H9 (cell line): ENCODE results near the gene BDNF. TPM values are rescaled to one million over a fixed set of nuclear protein-coding genes. Genes with fewer than 3 reads are reported as not detected.
A peak's percentile ranks its signal among the peaks of the same experiment; 100 is the strongest.
"Not testable (repeated sequence)": the region's sequence is repeated elsewhere in the genome, so short reads cannot be mapped to it uniquely, and the experiment has no call there.

Experiments used
- DNase-seq: peaks from one replicate; pipeline ENCODE4 v3.0.0-alpha.2; 2017
- H2AFZ ChIP-seq: one replicate; pipeline ENCODE4 v1.6.1; 2013; ENCODE audit warnings: mild to moderate bottlenecking, low read length, control low read depth, moderate library complexity
- H2AK5ac ChIP-seq: 2 replicates; pipeline ENCODE4 v1.6.1; 2013; ENCODE audit warnings: low read length, control low read depth, mixed read lengths; ENCODE audit not compliant: insufficient read length
- H2BK120ac ChIP-seq: one replicate; pipeline ENCODE4 v1.6.1; 2013; ENCODE audit warnings: low read depth, mild to moderate bottlenecking, low read length, control low read depth, inconsistent platforms; ENCODE audit not compliant: poor library complexity, severe bottlenecking
- H2BK12ac ChIP-seq: 2 replicates; pipeline ENCODE4 v1.6.1; 2013; ENCODE audit warnings: low read length, control low read depth, mixed read lengths, low read depth; ENCODE audit not compliant: insufficient read length
- H2BK15ac ChIP-seq: 2 replicates; pipeline ENCODE4 v1.6.1; 2013; ENCODE audit warnings: low read depth, low read length, control low read depth
- H2BK20ac ChIP-seq: one replicate; pipeline ENCODE4 v1.6.1; 2013; ENCODE audit warnings: low read depth, mild to moderate bottlenecking, low read length, control low read depth, inconsistent platforms; ENCODE audit not compliant: poor library complexity, severe bottlenecking
- H2BK5ac ChIP-seq: 2 replicates; pipeline ENCODE4 v1.6.1; 2013; ENCODE audit warnings: low read length, control low read depth, mixed read lengths; ENCODE audit not compliant: insufficient read length
- H3K14ac ChIP-seq: 2 replicates; pipeline ENCODE4 v1.6.1; 2013; ENCODE audit warnings: low read length, control low read depth; ENCODE audit not compliant: insufficient read depth
- H3K18ac ChIP-seq: 2 replicates; pipeline ENCODE4 v1.6.1; 2013; ENCODE audit warnings: low read depth, mild to moderate bottlenecking, mixed read lengths, low read length, control low read depth; ENCODE audit not compliant: insufficient read length
- H3K23ac ChIP-seq: 2 replicates; pipeline ENCODE4 v1.6.1; 2013; ENCODE audit warnings: low read length, control low read depth, mixed read lengths, low read depth; ENCODE audit not compliant: insufficient read length
- H3K23me2 ChIP-seq: 2 replicates; pipeline ENCODE4 v1.6.1; 2013; ENCODE audit warnings: low read depth, mild to moderate bottlenecking, mixed read lengths, low read length, control low read depth; ENCODE audit not compliant: insufficient read length, poor library complexity, severe bottlenecking
- H3K27ac ChIP-seq: 2 replicates; pipeline ENCODE4 v1.5.1; 2013; ENCODE audit warnings: low read length, control low read depth, mixed read lengths, low read depth; ENCODE audit not compliant: insufficient read length
- H3K27me3 ChIP-seq: 2 replicates; pipeline ENCODE4 v1.6.1; 2013; ENCODE audit warnings: low read length, control low read depth, inconsistent platforms; ENCODE audit not compliant: insufficient read depth
- H3K4ac ChIP-seq: 2 replicates; pipeline ENCODE4 v1.6.1; 2013; ENCODE audit warnings: low read depth, mild to moderate bottlenecking, control low read depth, inconsistent platforms, low read length, moderate library complexity
- H3K4me1 ChIP-seq: 2 replicates; pipeline ENCODE4 v1.6.1; 2013; ENCODE audit warnings: low read length, control low read depth, inconsistent platforms; ENCODE audit not compliant: insufficient read depth
- H3K4me2 ChIP-seq: 2 replicates; pipeline ENCODE4 v1.6.1; 2013; ENCODE audit warnings: low read length, control low read depth, mixed read lengths; ENCODE audit not compliant: insufficient read length, insufficient read depth
- H3K56ac ChIP-seq: 2 replicates; pipeline ENCODE4 v1.6.1; 2013; ENCODE audit warnings: low read depth, mild to moderate bottlenecking, mixed read lengths, low read length, control low read depth; ENCODE audit not compliant: insufficient read length
- H3K79me1 ChIP-seq: 2 replicates; pipeline ENCODE4 v1.6.1; 2013; ENCODE audit warnings: low read depth, mild to moderate bottlenecking, moderate library complexity, low read length, control low read depth, inconsistent platforms; ENCODE audit not compliant: insufficient read depth, poor library complexity, severe bottlenecking
- H3K79me2 ChIP-seq: 2 replicates; pipeline ENCODE4 v1.6.1; 2013; ENCODE audit warnings: low read length, control low read depth, inconsistent platforms; ENCODE audit not compliant: insufficient read depth
- H3K9ac ChIP-seq: 2 replicates; pipeline ENCODE4 v1.6.1; 2013; ENCODE audit warnings: low read length, control low read depth, mixed read lengths; ENCODE audit not compliant: insufficient read length; ENCODE audit errors: extremely low read depth
- H3K9me3 ChIP-seq: one replicate; pipeline ENCODE4 v1.6.1; 2013; ENCODE audit warnings: low read depth, low read length, inconsistent platforms; ENCODE audit not compliant: control insufficient read depth
- H3T11ph ChIP-seq: one replicate; pipeline ENCODE4 v1.6.1; 2013; ENCODE audit warnings: mild to moderate bottlenecking, low read length, control low read depth, inconsistent platforms
- H4K20me1 ChIP-seq: one replicate; pipeline ENCODE4 v1.6.1; 2013; ENCODE audit not compliant: control insufficient read depth, insufficient read length, insufficient read depth
- H4K5ac ChIP-seq: 2 replicates; pipeline ENCODE4 v1.6.1; 2013; ENCODE audit warnings: low read depth, mild to moderate bottlenecking, mixed read lengths, low read length, control low read depth; ENCODE audit not compliant: insufficient read length
- H4K8ac ChIP-seq: replicated peaks from 2 replicates; pipeline ENCODE4 v1.6.1; 2013; ENCODE audit warnings: low read length, control low read depth, mixed read lengths, low read depth; ENCODE audit not compliant: insufficient read length
- H4K91ac ChIP-seq: 2 replicates; pipeline ENCODE4 v1.6.1; 2013; ENCODE audit warnings: low read depth, mild to moderate bottlenecking, moderate library complexity, mixed read lengths, low read length, control low read depth; ENCODE audit not compliant: insufficient read length
- H3K27ac Mint-ChIP-seq, 3 experiments: 2 replicates in 2 of 3; 3 replicates in 1 of 3; pipeline ENCODE4 v1.8.0; 2020 to 2021; ENCODE audit warnings: mixed read lengths in 3 of 3, mild to moderate bottlenecking in 1 of 3, moderate library complexity in 1 of 3
- H3K27me3 Mint-ChIP-seq: 2 replicates; pipeline ENCODE4 v1.8.0; 2021; ENCODE audit warnings: low read depth, mild to moderate bottlenecking, moderate library complexity, mixed read lengths
- H3K36me3 Mint-ChIP-seq, 3 experiments: 2 replicates in 2 of 3; 3 replicates in 1 of 3; pipeline ENCODE4 v1.8.0; 2020 to 2021; ENCODE audit warnings: low read depth in 3 of 3, mixed read lengths in 3 of 3; ENCODE audit not compliant: insufficient read depth in 1 of 3
- H3K4me1 Mint-ChIP-seq, 2 experiments: 2 replicates each; pipeline ENCODE4 v1.8.0; 2020; ENCODE audit warnings: mixed read lengths in 2 of 2
- H3K4me3 Mint-ChIP-seq, 2 experiments: 2 replicates in 1 of 2; 3 replicates in 1 of 2; pipeline ENCODE4 v1.8.0; 2020 to 2021; ENCODE audit warnings: mild to moderate bottlenecking in 2 of 2, mixed read lengths in 2 of 2, moderate library complexity in 1 of 2
- H3K9me3 Mint-ChIP-seq, 2 experiments: 2 replicates in 1 of 2; 3 replicates in 1 of 2; pipeline ENCODE4 v1.8.0; 2020; ENCODE audit warnings: mild to moderate bottlenecking in 2 of 2, mixed read lengths in 2 of 2, moderate library complexity in 1 of 2
- CTCF ChIP-seq: fragments of 200-600 bp; sonication (generic); conservative IDR thresholded peaks from 3 replicates; pipeline ENCODE4 v1.8.0; 2021; ENCODE audit warnings: antibody characterized with exemption, mild to moderate bottlenecking
- WGBS: extraction: QIAGEN DNeasy Blood & Tissue Kit; methylation state at CpG from one replicate; pipeline ENCODE4 v1.1.7; 2013; ENCODE audit warnings: missing lambda C conversion rate, low lambda C conversion rate, mixed read lengths; ENCODE audit not compliant: insufficient read length; ENCODE audit errors: extremely low coverage; 5-methylcytosine and 5-hydroxymethylcytosine counted together
- total RNA-seq: library from RNA; stranded (reverse); gene quantifications from 2 replicates; pipeline ENCODE4 v1.2.1, GENCODE V29; 2021

The BDNF gene
- total RNA-seq, 1 experiment from 2014 or later, result 2.7 TPM

GRCh38 chr11:27665508-27666101, 34.6 kb downstream of the BDNF start:
- not testable (repeated sequence) for H4K20me1 ChIP-seq

More at GRCh38 chr11:27665508-27666101, 34.6 kb downstream of the BDNF start:
- not testable (repeated sequence) for H3K79me1 ChIP-seq, H3K27me3 ChIP-seq, H2AK5ac ChIP-seq, H3T11ph ChIP-seq, H2BK15ac ChIP-seq, H3K4me1 ChIP-seq, H3K27me3 Mint-ChIP-seq, H2BK120ac ChIP-seq, H2BK12ac ChIP-seq, H3K79me2 ChIP-seq, H3K27ac ChIP-seq, H3K23me2 ChIP-seq, H3K4ac ChIP-seq, H4K8ac ChIP-seq, H3K9me3 ChIP-seq, H4K91ac ChIP-seq, H2BK20ac ChIP-seq, H2BK5ac ChIP-seq, H2AFZ ChIP-seq, H3K23ac ChIP-seq, H3K56ac ChIP-seq
- DNase-seq, result peak; percentile 45
- Histone ChIP-seq H3K9ac (peak overlapping the region; percentile 37), H4K5ac (peak overlapping the region; percentile 63), H3K14ac (peak overlapping the region; percentile 87; the same call in 1 of the 2 replicates), H3K4me2 (peak overlapping the region; percentile 33), H3K18ac (peak overlapping the region; percentile 85)
- Mint-ChIP-seq H3K36me3 (peaks cover 12 to 24% (median 17%) of the 10 kb centered on the region in 3 experiments), H3K4me3 (peak overlapping the region; percentile 16 to 50; a peak in 3 of 5 replicates), H3K27ac (peak overlapping the region in 2 of 3 experiments; percentile 57 to 98; a peak in 3 of 7 replicates), H3K4me1 (peaks cover 15 to 25% of the 10 kb centered on the region in 2 experiments), H3K9me3 (peaks cover 19 to 33% of the 10 kb centered on the region in 2 experiments; a peak in 4 of 5 replicates)
- no CpG with 5 or more reads among the region's 11 CpGs for WGBS
- peak; percentile 40 for TF ChIP-seq CTCF
